ENCODE data around the gene ZNF69.

- TF ChIP-seq, protein P1, sequence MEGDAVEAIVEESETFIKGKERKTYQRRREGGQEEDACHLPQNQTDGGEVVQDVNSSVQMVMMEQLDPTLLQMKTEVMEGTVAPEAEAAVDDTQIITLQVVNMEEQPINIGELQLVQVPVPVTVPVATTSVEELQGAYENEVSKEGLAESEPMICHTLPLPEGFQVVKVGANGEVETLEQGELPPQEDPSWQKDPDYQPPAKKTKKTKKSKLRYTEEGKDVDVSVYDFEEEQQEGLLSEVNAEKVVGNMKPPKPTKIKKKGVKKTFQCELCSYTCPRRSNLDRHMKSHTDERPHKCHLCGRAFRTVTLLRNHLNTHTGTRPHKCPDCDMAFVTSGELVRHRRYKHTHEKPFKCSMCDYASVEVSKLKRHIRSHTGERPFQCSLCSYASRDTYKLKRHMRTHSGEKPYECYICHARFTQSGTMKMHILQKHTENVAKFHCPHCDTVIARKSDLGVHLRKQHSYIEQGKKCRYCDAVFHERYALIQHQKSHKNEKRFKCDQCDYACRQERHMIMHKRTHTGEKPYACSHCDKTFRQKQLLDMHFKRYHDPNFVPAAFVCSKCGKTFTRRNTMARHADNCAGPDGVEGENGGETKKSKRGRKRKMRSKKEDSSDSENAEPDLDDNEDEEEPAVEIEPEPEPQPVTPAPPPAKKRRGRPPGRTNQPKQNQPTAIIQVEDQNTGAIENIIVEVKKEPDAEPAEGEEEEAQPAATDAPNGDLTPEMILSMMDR (IDR thresholded peaks at IDR 0.05; ENCODE audit: poor library complexity, severe bottlenecking), result no peak
- no peak for TF ChIP-seq EP300 (conservative IDR thresholded peaks at IDR 0.05; ENCODE audit: poor library complexity, severe bottlenecking)
- TF ChIP-seq EZH2 (IDR thresholded peaks at IDR 0.05; ENCODE audit: borderline replicate concordance, insufficient read depth, low read length, poor library complexity, severe bottlenecking), result no peak
- TF ChIP-seq, protein P2, sequence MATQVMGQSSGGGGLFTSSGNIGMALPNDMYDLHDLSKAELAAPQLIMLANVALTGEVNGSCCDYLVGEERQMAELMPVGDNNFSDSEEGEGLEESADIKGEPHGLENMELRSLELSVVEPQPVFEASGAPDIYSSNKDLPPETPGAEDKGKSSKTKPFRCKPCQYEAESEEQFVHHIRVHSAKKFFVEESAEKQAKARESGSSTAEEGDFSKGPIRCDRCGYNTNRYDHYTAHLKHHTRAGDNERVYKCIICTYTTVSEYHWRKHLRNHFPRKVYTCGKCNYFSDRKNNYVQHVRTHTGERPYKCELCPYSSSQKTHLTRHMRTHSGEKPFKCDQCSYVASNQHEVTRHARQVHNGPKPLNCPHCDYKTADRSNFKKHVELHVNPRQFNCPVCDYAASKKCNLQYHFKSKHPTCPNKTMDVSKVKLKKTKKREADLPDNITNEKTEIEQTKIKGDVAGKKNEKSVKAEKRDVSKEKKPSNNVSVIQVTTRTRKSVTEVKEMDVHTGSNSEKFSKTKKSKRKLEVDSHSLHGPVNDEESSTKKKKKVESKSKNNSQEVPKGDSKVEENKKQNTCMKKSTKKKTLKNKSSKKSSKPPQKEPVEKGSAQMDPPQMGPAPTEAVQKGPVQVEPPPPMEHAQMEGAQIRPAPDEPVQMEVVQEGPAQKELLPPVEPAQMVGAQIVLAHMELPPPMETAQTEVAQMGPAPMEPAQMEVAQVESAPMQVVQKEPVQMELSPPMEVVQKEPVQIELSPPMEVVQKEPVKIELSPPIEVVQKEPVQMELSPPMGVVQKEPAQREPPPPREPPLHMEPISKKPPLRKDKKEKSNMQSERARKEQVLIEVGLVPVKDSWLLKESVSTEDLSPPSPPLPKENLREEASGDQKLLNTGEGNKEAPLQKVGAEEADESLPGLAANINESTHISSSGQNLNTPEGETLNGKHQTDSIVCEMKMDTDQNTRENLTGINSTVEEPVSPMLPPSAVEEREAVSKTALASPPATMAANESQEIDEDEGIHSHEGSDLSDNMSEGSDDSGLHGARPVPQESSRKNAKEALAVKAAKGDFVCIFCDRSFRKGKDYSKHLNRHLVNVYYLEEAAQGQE (IDR thresholded peaks at IDR 0.05; ENCODE audit: borderline replicate concordance), result no peak
- no peak for TF ChIP-seq TAF1 (IDR thresholded peaks at IDR 0.05; ENCODE audit: low read depth)
Observed at GRCh38 chr19:11860721-11861120, 26.9 kb upstream of the ZNF69 start.

All from neural cell (in vitro differentiated cells).